Measurements from ENCODE around the gene PRELID2.
A peak's percentile ranks its signal among the peaks of the same experiment; 100 is the strongest.
"Not testable (repeated sequence)": the region's sequence is repeated elsewhere in the genome, so short reads cannot be mapped to it uniquely, and the experiment has no call there.

Gene PRELID2

DNA sequence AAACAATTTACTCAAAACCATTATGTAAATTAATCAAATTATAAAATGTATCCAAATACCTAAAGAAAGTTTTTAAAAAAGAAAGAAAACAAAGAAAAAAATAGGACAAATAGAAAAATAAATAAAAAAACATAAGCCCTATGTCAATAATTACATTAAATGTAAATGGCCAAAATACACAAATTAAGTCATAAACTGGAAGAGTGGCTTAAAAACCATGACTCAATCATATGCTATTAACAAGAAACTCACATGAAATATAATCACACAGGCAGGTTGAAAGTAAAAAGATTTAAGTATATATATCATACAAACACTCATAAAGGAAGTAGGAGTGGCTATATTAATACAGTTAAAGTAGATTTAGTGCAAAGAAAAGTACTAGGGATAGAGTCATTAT lies 95.3 kb downstream of the PRELID2 start:
- TF ChIP-seq, protein P1, sequence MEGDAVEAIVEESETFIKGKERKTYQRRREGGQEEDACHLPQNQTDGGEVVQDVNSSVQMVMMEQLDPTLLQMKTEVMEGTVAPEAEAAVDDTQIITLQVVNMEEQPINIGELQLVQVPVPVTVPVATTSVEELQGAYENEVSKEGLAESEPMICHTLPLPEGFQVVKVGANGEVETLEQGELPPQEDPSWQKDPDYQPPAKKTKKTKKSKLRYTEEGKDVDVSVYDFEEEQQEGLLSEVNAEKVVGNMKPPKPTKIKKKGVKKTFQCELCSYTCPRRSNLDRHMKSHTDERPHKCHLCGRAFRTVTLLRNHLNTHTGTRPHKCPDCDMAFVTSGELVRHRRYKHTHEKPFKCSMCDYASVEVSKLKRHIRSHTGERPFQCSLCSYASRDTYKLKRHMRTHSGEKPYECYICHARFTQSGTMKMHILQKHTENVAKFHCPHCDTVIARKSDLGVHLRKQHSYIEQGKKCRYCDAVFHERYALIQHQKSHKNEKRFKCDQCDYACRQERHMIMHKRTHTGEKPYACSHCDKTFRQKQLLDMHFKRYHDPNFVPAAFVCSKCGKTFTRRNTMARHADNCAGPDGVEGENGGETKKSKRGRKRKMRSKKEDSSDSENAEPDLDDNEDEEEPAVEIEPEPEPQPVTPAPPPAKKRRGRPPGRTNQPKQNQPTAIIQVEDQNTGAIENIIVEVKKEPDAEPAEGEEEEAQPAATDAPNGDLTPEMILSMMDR (conservative IDR thresholded peaks at IDR 0.05) = no peak

GRCh38 chr5:145738227-145738626 lies 96.9 kb downstream of the PRELID2 start:
- no peak overlapping the region for H3K27ac ChIP-seq
- TF ChIP-seq, protein P1 (conservative IDR thresholded peaks at IDR 0.05) = no peak

More for the DNA sequence above, 95.3 kb downstream of the PRELID2 start:
- no peak overlapping the region for H3K27ac ChIP-seq

- no peak overlapping the region for H3K27ac ChIP-seq
- TF ChIP-seq, protein P1 (conservative IDR thresholded peaks at IDR 0.05) = no peak
Observed at GRCh38 chr5:145737578-145737977, 97.6 kb downstream of the PRELID2 start.

DNA sequence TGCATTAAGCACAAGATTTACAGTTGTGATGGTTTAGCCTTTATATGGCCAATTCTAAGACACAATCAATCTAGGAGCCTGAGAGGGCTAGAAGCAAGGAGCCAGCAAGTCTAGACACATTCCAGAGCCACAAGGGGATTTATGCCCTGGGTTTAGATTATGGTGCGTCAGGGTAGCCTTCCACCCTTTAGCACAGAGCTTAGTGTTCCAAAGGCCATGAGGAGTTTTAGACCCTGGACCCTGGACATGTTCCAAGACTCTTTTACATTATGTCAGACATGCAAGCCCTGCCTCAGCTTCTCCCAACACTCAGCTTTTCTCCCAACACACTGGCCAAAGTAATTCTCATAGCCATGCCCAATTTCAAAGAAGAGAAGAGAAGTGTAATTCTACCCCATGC lies 105.2 kb downstream of the PRELID2 start:
- H3K27ac ChIP-seq = not testable (repeated sequence)

GRCh38 chr5:145723516-145723915 lies 111.6 kb downstream of the PRELID2 start:
- TF ChIP-seq, protein P1 (conservative IDR thresholded peaks at IDR 0.05) = no peak
- no peak overlapping the region for H3K27ac ChIP-seq

GRCh38 chr5:145718956-145719355 lies 116.2 kb downstream of the PRELID2 start:
- no peak overlapping the region for H3K27ac ChIP-seq
- TF ChIP-seq, protein P1 (conservative IDR thresholded peaks at IDR 0.05) = peak; percentile 64

- TF ChIP-seq, protein P1 (conservative IDR thresholded peaks at IDR 0.05) = no peak
- no peak overlapping the region for H3K27ac ChIP-seq
Observed at GRCh38 chr5:145715412-145715811, 119.7 kb downstream of the PRELID2 start.

- TF ChIP-seq, protein P1 (conservative IDR thresholded peaks at IDR 0.05) = no peak
- H3K27ac ChIP-seq = no peak overlapping the region
Observed at GRCh38 chr5:145712245-145712644, 122.9 kb downstream of the PRELID2 start.

Data from VCaP (cell line).